Endothelial cell of umbilical vein (primary cell): ENCODE data around the gene CPLX1.

Experiments
- EZH2 ChIP-seq: IDR thresholded peaks from 2 replicates; pipeline ENCODE4 v1.6.1; 2012; ENCODE audit warnings: borderline replicate concordance, low read depth, mild to moderate bottlenecking, moderate library complexity, low read length, inconsistent platforms; ENCODE audit not compliant: severe bottlenecking
- JUN ChIP-seq: IDR thresholded peaks from 2 replicates; pipeline ENCODE4 v1.6.1; 2011; ENCODE audit warnings: borderline replicate concordance, low read depth; ENCODE audit not compliant: insufficient read length, insufficient read depth
- MYC ChIP-seq: IDR thresholded peaks from one replicate; pipeline ENCODE4 v1.6.1; 2011; ENCODE audit warnings: mild to moderate bottlenecking, low read depth, low read length
- POLR2A ChIP-seq: IDR thresholded peaks from 2 replicates; pipeline ENCODE4 v1.6.1; 2012; ENCODE audit warnings: low read depth, mild to moderate bottlenecking, control low read depth, low read length
- POLR2AphosphoS5 ChIP-seq: IDR thresholded peaks from 2 replicates; pipeline ENCODE4 v1.6.1; 2012; ENCODE audit warnings: low read depth, mild to moderate bottlenecking, control low read depth, low read length, moderate library complexity; ENCODE audit not compliant: insufficient read depth
- TF ChIP-seq, protein P1 (sequence below), 2 donors: IDR thresholded peaks; 1 replicate in 1 of 2; 2 replicates in 1 of 2; pipeline ENCODE4 v1.5.1; 2011; ENCODE audit warnings: low read length in 2 of 2, mild to moderate bottlenecking in 2 of 2, moderate library complexity in 2 of 2, control low read depth in 1 of 2, inconsistent platforms in 1 of 2, low read depth in 1 of 2; ENCODE audit not compliant: insufficient read depth in 1 of 2; ENCODE audit errors: extremely low read depth in 1 of 2
- TF ChIP-seq, protein P2 (sequence below): IDR thresholded peaks from 2 replicates; pipeline ENCODE4 v1.6.1; 2011; ENCODE audit not compliant: insufficient read depth, insufficient read length

DNA sequence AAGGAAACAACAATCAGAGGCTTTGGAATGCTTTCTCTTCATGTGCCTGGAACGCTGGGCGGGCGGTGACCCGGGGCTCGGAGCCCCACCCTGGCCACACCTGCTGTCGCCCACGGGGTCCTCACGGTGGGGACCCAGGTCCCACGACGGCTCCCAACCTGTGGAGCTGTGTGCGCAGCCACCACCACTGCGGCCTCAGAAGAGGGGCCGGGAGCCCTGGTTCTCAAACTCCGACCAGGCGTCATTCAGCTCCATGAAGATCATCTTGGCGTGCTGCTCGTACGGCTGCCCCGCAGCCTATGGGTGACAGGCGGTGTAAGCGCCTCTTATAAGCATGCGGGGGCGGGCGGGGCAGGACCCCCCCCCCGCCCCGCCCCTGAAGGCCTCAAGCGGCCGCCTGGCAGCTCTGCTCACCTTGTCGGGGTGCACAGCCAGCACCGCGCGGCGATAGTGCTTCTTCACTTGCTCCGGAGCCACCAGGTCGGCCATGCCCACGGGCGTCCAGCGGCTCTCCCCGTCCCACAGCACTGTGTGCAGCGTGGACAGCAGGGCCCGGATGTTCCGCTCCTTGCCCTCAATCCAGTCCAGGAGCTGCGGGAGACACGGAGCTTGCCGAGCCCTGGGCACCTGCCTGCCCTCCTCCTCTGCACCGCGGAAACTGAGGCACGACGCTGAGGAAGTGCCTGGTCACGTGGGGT, 23.7 kb upstream of the CPLX1 start:
- TF ChIP-seq POLR2A (no peak), MYC (no peak), POLR2AphosphoS5 (no peak), EZH2 (no peak), JUN (no peak)
- TF ChIP-seq, protein P1, sequence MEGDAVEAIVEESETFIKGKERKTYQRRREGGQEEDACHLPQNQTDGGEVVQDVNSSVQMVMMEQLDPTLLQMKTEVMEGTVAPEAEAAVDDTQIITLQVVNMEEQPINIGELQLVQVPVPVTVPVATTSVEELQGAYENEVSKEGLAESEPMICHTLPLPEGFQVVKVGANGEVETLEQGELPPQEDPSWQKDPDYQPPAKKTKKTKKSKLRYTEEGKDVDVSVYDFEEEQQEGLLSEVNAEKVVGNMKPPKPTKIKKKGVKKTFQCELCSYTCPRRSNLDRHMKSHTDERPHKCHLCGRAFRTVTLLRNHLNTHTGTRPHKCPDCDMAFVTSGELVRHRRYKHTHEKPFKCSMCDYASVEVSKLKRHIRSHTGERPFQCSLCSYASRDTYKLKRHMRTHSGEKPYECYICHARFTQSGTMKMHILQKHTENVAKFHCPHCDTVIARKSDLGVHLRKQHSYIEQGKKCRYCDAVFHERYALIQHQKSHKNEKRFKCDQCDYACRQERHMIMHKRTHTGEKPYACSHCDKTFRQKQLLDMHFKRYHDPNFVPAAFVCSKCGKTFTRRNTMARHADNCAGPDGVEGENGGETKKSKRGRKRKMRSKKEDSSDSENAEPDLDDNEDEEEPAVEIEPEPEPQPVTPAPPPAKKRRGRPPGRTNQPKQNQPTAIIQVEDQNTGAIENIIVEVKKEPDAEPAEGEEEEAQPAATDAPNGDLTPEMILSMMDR (IDR thresholded peaks at IDR 0.05; ENCODE audit: extremely low read depth in 1 of 2, insufficient read depth in 1 of 2, low read depth in 1 of 2, low read length in 2 of 2) = no peak
- TF ChIP-seq, protein P2, sequence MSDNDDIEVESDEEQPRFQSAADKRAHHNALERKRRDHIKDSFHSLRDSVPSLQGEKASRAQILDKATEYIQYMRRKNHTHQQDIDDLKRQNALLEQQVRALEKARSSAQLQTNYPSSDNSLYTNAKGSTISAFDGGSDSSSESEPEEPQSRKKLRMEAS = no peak
